ENCODE data around the gene PLCD3.

PLCD3 gene

DNA sequence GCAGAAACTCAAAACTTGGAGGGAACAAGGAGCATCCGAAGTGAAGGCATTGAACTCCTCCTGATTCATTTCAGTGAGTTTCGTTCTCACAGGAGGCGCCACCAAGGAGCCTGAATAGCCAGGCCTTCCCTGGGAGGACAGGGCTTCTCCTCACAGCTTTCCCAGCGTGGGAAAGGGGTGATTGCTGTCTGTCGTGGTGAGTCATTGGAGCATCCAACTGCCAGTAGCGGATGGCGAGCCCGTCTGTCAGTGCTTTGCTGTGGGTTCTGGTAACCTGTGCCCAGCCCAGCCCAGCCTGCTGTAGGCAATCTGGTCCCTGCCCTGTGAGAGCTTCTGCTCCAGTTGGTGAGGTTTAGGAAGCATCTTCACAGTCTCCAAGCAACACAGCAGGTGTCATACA is 28.3 kb downstream of the PLCD3 start:
- Histone ChIP-seq H4K20me1 (ENCODE audit: control insufficient read depth, insufficient read depth, low read depth, low read length) (peaks cover 2% of the 10 kb centered on the region; the same call in 1 of the 2 replicates), H3K9me3 (ENCODE audit: control insufficient read depth, insufficient read depth, low read length) (no peaks in the 10 kb centered on the region), H3K27me3 (ENCODE audit: control insufficient read depth, low read length) (no peaks in the 10 kb centered on the region), H3K4me3 (ENCODE audit: low read length) (no peak overlapping the region), H3K4me1 (ENCODE audit: control insufficient read depth, low read length) (no peaks in the 10 kb centered on the region), H3K79me2 (ENCODE audit: control insufficient read depth, low read length) (no peaks in the 10 kb centered on the region), H3K4me2 (ENCODE audit: low read length) (no peak overlapping the region), H3F3A (ENCODE audit: control insufficient read depth, insufficient read depth) (no peaks in the 10 kb centered on the region), H3K36me3 (ENCODE audit: control insufficient read depth, low read length) (peaks cover 75% of the 10 kb centered on the region), H3K9me2 (replicated peaks; ENCODE audit: control insufficient read depth, low read length) (no peaks in the 10 kb centered on the region), H3K27ac (ENCODE audit: low read depth, low read length) (no peak overlapping the region)
- TF ChIP-seq, protein P1, sequence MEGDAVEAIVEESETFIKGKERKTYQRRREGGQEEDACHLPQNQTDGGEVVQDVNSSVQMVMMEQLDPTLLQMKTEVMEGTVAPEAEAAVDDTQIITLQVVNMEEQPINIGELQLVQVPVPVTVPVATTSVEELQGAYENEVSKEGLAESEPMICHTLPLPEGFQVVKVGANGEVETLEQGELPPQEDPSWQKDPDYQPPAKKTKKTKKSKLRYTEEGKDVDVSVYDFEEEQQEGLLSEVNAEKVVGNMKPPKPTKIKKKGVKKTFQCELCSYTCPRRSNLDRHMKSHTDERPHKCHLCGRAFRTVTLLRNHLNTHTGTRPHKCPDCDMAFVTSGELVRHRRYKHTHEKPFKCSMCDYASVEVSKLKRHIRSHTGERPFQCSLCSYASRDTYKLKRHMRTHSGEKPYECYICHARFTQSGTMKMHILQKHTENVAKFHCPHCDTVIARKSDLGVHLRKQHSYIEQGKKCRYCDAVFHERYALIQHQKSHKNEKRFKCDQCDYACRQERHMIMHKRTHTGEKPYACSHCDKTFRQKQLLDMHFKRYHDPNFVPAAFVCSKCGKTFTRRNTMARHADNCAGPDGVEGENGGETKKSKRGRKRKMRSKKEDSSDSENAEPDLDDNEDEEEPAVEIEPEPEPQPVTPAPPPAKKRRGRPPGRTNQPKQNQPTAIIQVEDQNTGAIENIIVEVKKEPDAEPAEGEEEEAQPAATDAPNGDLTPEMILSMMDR (IDR thresholded peaks at IDR 0.05; ENCODE audit: low read depth, low read length, poor library complexity, severe bottlenecking), result no peak

- Histone ChIP-seq H3K27ac (ENCODE audit: low read depth, low read length) (no peak overlapping the region), H3K4me3 (ENCODE audit: low read length) (no peak overlapping the region), H3K27me3 (ENCODE audit: control insufficient read depth, low read length) (no peaks in the 10 kb centered on the region), H3K79me2 (ENCODE audit: control insufficient read depth, low read length) (no peaks in the 10 kb centered on the region), H3K9me3 (ENCODE audit: control insufficient read depth, insufficient read depth, low read length) (no peaks in the 10 kb centered on the region), H3F3A (ENCODE audit: control insufficient read depth, insufficient read depth) (no peaks in the 10 kb centered on the region), H3K4me2 (ENCODE audit: low read length) (no peak overlapping the region), H3K36me3 (ENCODE audit: control insufficient read depth, low read length) (peaks cover 82% of the 10 kb centered on the region), H4K20me1 (ENCODE audit: control insufficient read depth, insufficient read depth, low read depth, low read length) (peaks cover 2% of the 10 kb centered on the region; the same call in 1 of the 2 replicates), H3K9me2 (replicated peaks; ENCODE audit: control insufficient read depth, low read length) (no peaks in the 10 kb centered on the region), H3K4me1 (ENCODE audit: control insufficient read depth, low read length) (no peaks in the 10 kb centered on the region)
- no peak for TF ChIP-seq EZH2phosphoT487 (IDR thresholded peaks at IDR 0.05; ENCODE audit: borderline replicate concordance, low read length)
- TF ChIP-seq, protein P1 (IDR thresholded peaks at IDR 0.05; ENCODE audit: low read depth, low read length, poor library complexity, severe bottlenecking), result no peak
Observed at GRCh38 chr17:45103269-45103795, 29.0 kb downstream of the PLCD3 start.

DNA sequence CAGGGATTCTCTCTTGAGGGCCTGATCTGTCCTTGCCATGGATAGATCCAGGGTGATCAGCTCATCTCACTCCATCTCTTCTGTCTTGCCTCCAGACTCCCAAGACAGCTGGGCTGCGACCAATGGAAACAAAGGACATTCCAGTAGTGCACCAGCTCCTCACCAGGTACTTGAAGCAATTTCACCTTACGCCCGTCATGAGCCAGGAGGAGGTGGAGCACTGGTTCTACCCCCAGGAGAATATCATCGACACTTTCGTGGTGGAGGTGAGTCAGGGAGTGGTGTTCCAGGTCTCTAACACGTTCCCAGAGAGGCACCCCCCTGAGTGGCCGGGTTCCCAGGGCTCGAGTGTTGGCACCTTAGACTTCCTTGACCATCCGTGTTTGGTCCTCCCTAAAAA is 29.5 kb downstream of the PLCD3 start:
- Histone ChIP-seq H3K27me3 (ENCODE audit: control insufficient read depth, low read length) (no peaks in the 10 kb centered on the region), H3K9me3 (ENCODE audit: control insufficient read depth, insufficient read depth, low read length) (no peaks in the 10 kb centered on the region), H3K27ac (ENCODE audit: low read depth, low read length) (no peak overlapping the region), H4K20me1 (ENCODE audit: control insufficient read depth, insufficient read depth, low read depth, low read length) (peaks cover 2% of the 10 kb centered on the region; the same call in 1 of the 2 replicates), H3K4me3 (ENCODE audit: low read length) (no peak overlapping the region), H3K9me2 (replicated peaks; ENCODE audit: control insufficient read depth, low read length) (no peaks in the 10 kb centered on the region), H3K4me2 (ENCODE audit: low read length) (no peak overlapping the region), H3F3A (ENCODE audit: control insufficient read depth, insufficient read depth) (no peaks in the 10 kb centered on the region), H3K36me3 (ENCODE audit: control insufficient read depth, low read length) (peaks cover 84% of the 10 kb centered on the region), H3K4me1 (ENCODE audit: control insufficient read depth, low read length) (no peaks in the 10 kb centered on the region), H3K79me2 (ENCODE audit: control insufficient read depth, low read length) (no peaks in the 10 kb centered on the region)
- TF ChIP-seq, protein P1 (IDR thresholded peaks at IDR 0.05; ENCODE audit: low read depth, low read length, poor library complexity, severe bottlenecking), result no peak
- no peak for TF ChIP-seq EZH2phosphoT487 (IDR thresholded peaks at IDR 0.05; ENCODE audit: borderline replicate concordance, low read length)

All from DOHH2 (cell line).